Measurements from ENCODE around the gene LITAFD.

Gene LITAFD

DNA sequence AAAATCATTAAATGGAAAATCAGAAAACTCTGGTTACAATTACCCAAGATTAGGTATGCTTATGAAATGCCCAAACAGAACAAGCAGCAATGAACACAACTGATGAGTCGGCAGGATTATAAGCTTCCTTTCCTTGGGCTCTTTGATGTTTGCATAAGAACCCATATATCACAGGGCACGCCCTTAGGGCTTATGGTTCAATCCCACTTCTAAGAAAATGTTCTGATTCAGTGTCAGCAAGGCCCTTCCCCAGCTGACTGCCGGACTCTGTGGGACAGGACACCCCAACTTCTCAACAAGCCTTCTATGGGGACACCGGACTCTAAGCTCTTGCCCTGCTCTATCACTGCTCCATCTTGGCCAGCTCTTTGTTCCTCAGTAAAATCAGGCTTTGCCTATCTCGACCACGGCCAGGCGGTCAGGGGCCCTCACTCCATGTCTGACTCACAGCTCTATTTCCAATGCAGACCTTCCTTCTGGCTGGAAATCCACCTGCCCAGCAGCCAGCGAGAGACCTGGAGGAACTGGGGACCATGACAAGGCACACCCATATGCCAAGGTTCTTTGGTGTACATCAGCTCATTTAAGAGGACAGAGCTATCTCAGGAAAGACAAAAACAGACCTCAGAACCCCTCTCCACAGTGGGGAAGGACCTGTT lies 26.8 kb downstream of the LITAFD start:
- H3K18ac ChIP-seq (ENCODE audit: low read length) = no peak overlapping the region
- no peak overlapping the region for H4K8ac ChIP-seq (ENCODE audit: low read depth, low read length)
- no peaks in the 10 kb centered on the region for H3K79me2 ChIP-seq (ENCODE audit: control insufficient read depth, insufficient read depth, low read length, poor library complexity)
- H3K27ac ChIP-seq (ENCODE audit: low read depth, low read length) = no peak overlapping the region
- H3K79me1 ChIP-seq (ENCODE audit: low read length) = no peaks in the 10 kb centered on the region
- no peaks in the 10 kb centered on the region for H3K27me3 ChIP-seq (ENCODE audit: insufficient read depth, low read length)
- no peak for DNase-seq
- H3K4me3 ChIP-seq (ENCODE audit: low read depth, low read length) = no peak overlapping the region
- no peak overlapping the region for H2BK12ac ChIP-seq (ENCODE audit: low read length)
- H2AFZ ChIP-seq (ENCODE audit: insufficient read depth, low read length, poor library complexity) = no peak overlapping the region
- no peak overlapping the region for H2AK5ac ChIP-seq (ENCODE audit: low read length)
- no peak overlapping the region for H3K4me2 ChIP-seq (ENCODE audit: low read length)
- peaks cover 1% of the 10 kb centered on the region for H3K9me3 ChIP-seq (ENCODE audit: insufficient read depth, low read depth, low read length)
- no peak overlapping the region for H3K14ac ChIP-seq (ENCODE audit: low read length)
- no peak overlapping the region for H3K9ac ChIP-seq (ENCODE audit: low read length)
- H2BK5ac ChIP-seq (ENCODE audit: low read depth, low read length, poor library complexity) = no peak overlapping the region
- no peak overlapping the region for H3K4ac ChIP-seq (ENCODE audit: low read depth, low read length)
- peaks cover 4 to 10% of the 10 kb centered on the region in 2 experiments for H3K4me1 ChIP-seq (ENCODE audit: control insufficient read depth in 1 of 2, insufficient read depth in 2 of 2, low read length in 2 of 2)
- H3K36me3 ChIP-seq (ENCODE audit: control insufficient read depth in 1 of 2, insufficient read depth in 2 of 2, low read length in 2 of 2) = peaks cover 25 to 49% of the 10 kb centered on the region in 2 experiments
- no peak overlapping the region for H4K12ac ChIP-seq (ENCODE audit: low read depth, low read length)
- no CpG with 5 or more reads among the region's 8 CpGs for WGBS (ENCODE audit: extremely low coverage, insufficient coverage, insufficient read length)
- H2BK120ac ChIP-seq (ENCODE audit: insufficient read depth, low read length, poor library complexity) = no peak overlapping the region
- H3K23ac ChIP-seq (ENCODE audit: low read length) = no peak overlapping the region
- H4K91ac ChIP-seq (ENCODE audit: low read depth, low read length) = no peak overlapping the region

DNA sequence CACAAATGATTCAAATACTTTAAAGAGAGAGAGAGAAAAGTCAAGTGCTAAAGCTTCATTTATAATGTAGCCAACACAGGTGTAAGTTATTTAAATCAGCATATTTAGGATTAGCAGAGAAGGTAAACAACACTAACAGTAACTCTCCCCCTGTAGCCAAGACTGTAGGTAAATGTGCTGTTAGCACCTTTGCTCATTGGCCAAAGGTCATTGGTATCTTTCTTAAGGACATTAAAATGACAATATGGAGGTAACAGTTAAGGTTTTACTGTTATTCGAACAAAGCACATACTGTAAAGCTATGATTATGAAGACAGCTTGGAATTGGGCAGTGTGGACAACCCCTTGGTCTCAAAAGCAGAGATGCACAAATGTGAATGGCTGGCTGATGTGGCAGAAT lies 28.7 kb downstream of the LITAFD start:
- no peak overlapping the region for H3K9ac ChIP-seq (ENCODE audit: low read length)
- no peak overlapping the region for H3K14ac ChIP-seq (ENCODE audit: low read length)
- H3K27ac ChIP-seq (ENCODE audit: low read depth, low read length) = no peak overlapping the region
- no peak overlapping the region for H3K23ac ChIP-seq (ENCODE audit: low read length)
- H2BK12ac ChIP-seq (ENCODE audit: low read length) = no peak overlapping the region
- H4K12ac ChIP-seq (ENCODE audit: low read depth, low read length) = no peak overlapping the region
- no peak overlapping the region for H3K4me2 ChIP-seq (ENCODE audit: low read length)
- H3K36me3 ChIP-seq (ENCODE audit: control insufficient read depth in 1 of 2, insufficient read depth in 2 of 2, low read length in 2 of 2) = peaks cover 21 to 44% of the 10 kb centered on the region in 2 experiments
- no peak overlapping the region for H4K8ac ChIP-seq (ENCODE audit: low read depth, low read length)
- no peak for DNase-seq
- no peak overlapping the region for H3K4ac ChIP-seq (ENCODE audit: low read depth, low read length)
- no peak overlapping the region for H3K18ac ChIP-seq (ENCODE audit: low read length)
- no peak overlapping the region for H3K4me3 ChIP-seq (ENCODE audit: low read depth, low read length)
- no peaks in the 10 kb centered on the region for H3K9me3 ChIP-seq (ENCODE audit: insufficient read depth, low read depth, low read length)
- no peaks in the 10 kb centered on the region for H3K79me1 ChIP-seq (ENCODE audit: low read length)
- no peak overlapping the region for H2AFZ ChIP-seq (ENCODE audit: insufficient read depth, low read length, poor library complexity)
- no peaks in the 10 kb centered on the region for H3K79me2 ChIP-seq (ENCODE audit: control insufficient read depth, insufficient read depth, low read length, poor library complexity)
- H3K4me1 ChIP-seq (ENCODE audit: control insufficient read depth in 1 of 2, insufficient read depth in 2 of 2, low read length in 2 of 2) = peaks cover 4 to 10% of the 10 kb centered on the region in 2 experiments
- no peak overlapping the region for H2BK120ac ChIP-seq (ENCODE audit: insufficient read depth, low read length, poor library complexity)
- H2BK5ac ChIP-seq (ENCODE audit: low read depth, low read length, poor library complexity) = no peak overlapping the region
- no peaks in the 10 kb centered on the region for H3K27me3 ChIP-seq (ENCODE audit: insufficient read depth, low read length)
- no peak overlapping the region for H2AK5ac ChIP-seq (ENCODE audit: low read length)
- WGBS (ENCODE audit: extremely low coverage, insufficient coverage, insufficient read length) = no CpG with 5 or more reads among the region's 1 CpG
- no peak overlapping the region for H4K91ac ChIP-seq (ENCODE audit: low read depth, low read length)

DNA sequence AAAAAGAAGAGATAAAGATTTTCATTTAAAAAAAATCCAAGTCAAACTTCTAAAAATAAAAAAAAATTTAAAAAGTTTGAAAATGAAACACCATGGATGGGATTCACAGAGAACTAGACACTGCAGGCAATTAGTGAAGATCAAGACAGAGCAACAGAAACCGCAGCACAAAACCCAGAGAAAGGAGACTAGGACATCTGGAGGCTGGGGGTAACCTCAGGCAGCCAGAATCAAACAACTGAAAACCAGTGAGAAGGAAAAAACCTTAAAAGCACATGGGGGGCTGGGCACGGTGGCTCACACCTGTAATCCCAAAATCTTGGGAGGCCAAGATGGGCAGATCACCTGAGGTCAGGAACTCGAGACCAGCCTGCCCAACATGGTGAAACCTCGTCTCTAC lies 30.6 kb downstream of the LITAFD start:
- H3K4me3 ChIP-seq (ENCODE audit: low read depth, low read length) = no peak overlapping the region
- H3K79me2 ChIP-seq (ENCODE audit: control insufficient read depth, insufficient read depth, low read length, poor library complexity) = no peaks in the 10 kb centered on the region
- no peak overlapping the region for H3K4me2 ChIP-seq (ENCODE audit: low read length)
- no peak overlapping the region for H3K18ac ChIP-seq (ENCODE audit: low read length)
- H3K4ac ChIP-seq (ENCODE audit: low read depth, low read length) = no peak overlapping the region
- no peaks in the 10 kb centered on the region for H3K9me3 ChIP-seq (ENCODE audit: insufficient read depth, low read depth, low read length)
- H2BK12ac ChIP-seq (ENCODE audit: low read length) = no peak overlapping the region
- H2BK120ac ChIP-seq (ENCODE audit: insufficient read depth, low read length, poor library complexity) = no peak overlapping the region
- no peaks in the 10 kb centered on the region for H3K27me3 ChIP-seq (ENCODE audit: insufficient read depth, low read length)
- no peaks in the 10 kb centered on the region for H3K79me1 ChIP-seq (ENCODE audit: low read length)
- H3K23ac ChIP-seq (ENCODE audit: low read length) = no peak overlapping the region
- no peak overlapping the region for H2BK5ac ChIP-seq (ENCODE audit: low read depth, low read length, poor library complexity)
- peaks cover 4 to 10% of the 10 kb centered on the region in 2 experiments for H3K4me1 ChIP-seq (ENCODE audit: control insufficient read depth in 1 of 2, insufficient read depth in 2 of 2, low read length in 2 of 2)
- H4K8ac ChIP-seq (ENCODE audit: low read depth, low read length) = no peak overlapping the region
- DNase-seq = no peak
- H4K91ac ChIP-seq (ENCODE audit: low read depth, low read length) = no peak overlapping the region
- H2AFZ ChIP-seq (ENCODE audit: insufficient read depth, low read length, poor library complexity) = no peak overlapping the region
- WGBS (ENCODE audit: extremely low coverage, insufficient coverage, insufficient read length) = no CpG with 5 or more reads among the region's 4 CpGs
- no peak overlapping the region for H3K27ac ChIP-seq (ENCODE audit: low read depth, low read length)
- peaks cover 19 to 36% of the 10 kb centered on the region in 2 experiments for H3K36me3 ChIP-seq (ENCODE audit: control insufficient read depth in 1 of 2, insufficient read depth in 2 of 2, low read length in 2 of 2)
- H2AK5ac ChIP-seq (ENCODE audit: low read length) = no peak overlapping the region
- no peak overlapping the region for H3K9ac ChIP-seq (ENCODE audit: low read length)
- no peak overlapping the region for H4K12ac ChIP-seq (ENCODE audit: low read depth, low read length)
- H3K14ac ChIP-seq (ENCODE audit: low read length) = no peak overlapping the region

DNA sequence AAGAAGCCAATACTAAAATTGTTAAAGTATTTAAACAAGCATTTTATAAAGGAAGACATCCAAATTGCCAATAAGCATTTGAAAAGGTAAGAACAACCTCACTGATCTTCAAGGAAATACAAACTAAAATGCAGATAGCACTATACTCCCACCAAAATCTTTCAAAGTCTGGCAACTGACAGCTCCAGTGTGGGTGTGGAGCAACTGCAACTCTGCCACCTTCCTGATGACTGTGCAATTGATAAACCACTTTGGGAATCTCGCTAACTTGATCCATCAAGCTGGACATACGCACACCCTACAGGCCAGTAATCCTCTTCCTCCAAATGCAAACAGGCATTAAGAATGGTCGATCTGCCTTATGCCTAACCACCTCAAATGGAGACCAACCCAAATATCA lies 31.9 kb downstream of the LITAFD start:
- Histone ChIP-seq H4K8ac (ENCODE audit: low read depth, low read length) (no peak overlapping the region), H3K79me2 (ENCODE audit: control insufficient read depth, insufficient read depth, low read length, poor library complexity) (no peaks in the 10 kb centered on the region), H3K79me1 (ENCODE audit: low read length) (no peaks in the 10 kb centered on the region), H3K4ac (ENCODE audit: low read depth, low read length) (no peak overlapping the region), H3K9ac (ENCODE audit: low read length) (no peak overlapping the region), H2BK120ac (ENCODE audit: insufficient read depth, low read length, poor library complexity) (no peak overlapping the region), H3K4me3 (ENCODE audit: low read depth, low read length) (no peak overlapping the region), H3K4me2 (ENCODE audit: low read length) (no peak overlapping the region), H3K27me3 (ENCODE audit: insufficient read depth, low read length) (no peaks in the 10 kb centered on the region), H4K91ac (ENCODE audit: low read depth, low read length) (no peak overlapping the region), H3K4me1 (ENCODE audit: control insufficient read depth in 1 of 2, insufficient read depth in 2 of 2, low read length in 2 of 2) (peaks cover 4 to 10% of the 10 kb centered on the region in 2 experiments), H3K18ac (ENCODE audit: low read length) (no peak overlapping the region), H3K9me3 (ENCODE audit: insufficient read depth, low read depth, low read length) (no peaks in the 10 kb centered on the region), H3K27ac (ENCODE audit: low read depth, low read length) (no peak overlapping the region), H3K23ac (ENCODE audit: low read length) (no peak overlapping the region), H2BK12ac (ENCODE audit: low read length) (no peak overlapping the region), H2AFZ (ENCODE audit: insufficient read depth, low read length, poor library complexity) (no peak overlapping the region), H4K12ac (ENCODE audit: low read depth, low read length) (no peak overlapping the region), H2AK5ac (ENCODE audit: low read length) (no peak overlapping the region), H3K14ac (ENCODE audit: low read length) (no peak overlapping the region), H3K36me3 (ENCODE audit: control insufficient read depth in 1 of 2, insufficient read depth in 2 of 2, low read length in 2 of 2) (peaks cover 27 to 40% of the 10 kb centered on the region in 2 experiments), H2BK5ac (ENCODE audit: low read depth, low read length, poor library complexity) (no peak overlapping the region)
- no CpG with 5 or more reads among the region's 3 CpGs for WGBS (ENCODE audit: extremely low coverage, insufficient coverage, insufficient read length)
- no peak for DNase-seq

All from trophoblast cell (in vitro differentiated cells and primary cell).